ENCODE results near the gene UGP2.

DNA sequence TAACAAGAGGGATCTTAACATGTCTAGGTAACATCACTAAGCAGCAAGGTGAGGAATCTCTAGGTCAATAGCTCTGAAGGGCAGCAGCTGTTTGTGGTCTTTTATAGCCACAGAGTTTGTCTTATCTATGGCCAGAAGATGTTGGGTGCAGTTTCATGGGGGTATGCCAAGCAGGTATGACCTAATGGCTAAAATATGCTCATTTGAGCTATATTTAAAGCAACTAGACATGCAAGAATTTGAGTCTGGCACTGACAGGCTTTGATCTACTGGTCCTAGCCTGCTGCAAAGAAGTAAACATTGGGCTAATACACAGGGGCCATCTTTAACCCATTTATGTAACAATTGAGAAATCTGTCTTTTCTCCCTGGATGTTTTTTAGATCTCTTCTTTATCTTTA lies 13.9 kb upstream of the UGP2 start:
- peak; percentile 15; the same call in 1 of the 2 replicates for TF ChIP-seq EP300 (IDR thresholded peaks at IDR 0.05; ENCODE audit: borderline replicate concordance)
- no peak for TF ChIP-seq TAF1 (IDR thresholded peaks at IDR 0.05; ENCODE audit: low read depth)
- TF ChIP-seq, protein P1, sequence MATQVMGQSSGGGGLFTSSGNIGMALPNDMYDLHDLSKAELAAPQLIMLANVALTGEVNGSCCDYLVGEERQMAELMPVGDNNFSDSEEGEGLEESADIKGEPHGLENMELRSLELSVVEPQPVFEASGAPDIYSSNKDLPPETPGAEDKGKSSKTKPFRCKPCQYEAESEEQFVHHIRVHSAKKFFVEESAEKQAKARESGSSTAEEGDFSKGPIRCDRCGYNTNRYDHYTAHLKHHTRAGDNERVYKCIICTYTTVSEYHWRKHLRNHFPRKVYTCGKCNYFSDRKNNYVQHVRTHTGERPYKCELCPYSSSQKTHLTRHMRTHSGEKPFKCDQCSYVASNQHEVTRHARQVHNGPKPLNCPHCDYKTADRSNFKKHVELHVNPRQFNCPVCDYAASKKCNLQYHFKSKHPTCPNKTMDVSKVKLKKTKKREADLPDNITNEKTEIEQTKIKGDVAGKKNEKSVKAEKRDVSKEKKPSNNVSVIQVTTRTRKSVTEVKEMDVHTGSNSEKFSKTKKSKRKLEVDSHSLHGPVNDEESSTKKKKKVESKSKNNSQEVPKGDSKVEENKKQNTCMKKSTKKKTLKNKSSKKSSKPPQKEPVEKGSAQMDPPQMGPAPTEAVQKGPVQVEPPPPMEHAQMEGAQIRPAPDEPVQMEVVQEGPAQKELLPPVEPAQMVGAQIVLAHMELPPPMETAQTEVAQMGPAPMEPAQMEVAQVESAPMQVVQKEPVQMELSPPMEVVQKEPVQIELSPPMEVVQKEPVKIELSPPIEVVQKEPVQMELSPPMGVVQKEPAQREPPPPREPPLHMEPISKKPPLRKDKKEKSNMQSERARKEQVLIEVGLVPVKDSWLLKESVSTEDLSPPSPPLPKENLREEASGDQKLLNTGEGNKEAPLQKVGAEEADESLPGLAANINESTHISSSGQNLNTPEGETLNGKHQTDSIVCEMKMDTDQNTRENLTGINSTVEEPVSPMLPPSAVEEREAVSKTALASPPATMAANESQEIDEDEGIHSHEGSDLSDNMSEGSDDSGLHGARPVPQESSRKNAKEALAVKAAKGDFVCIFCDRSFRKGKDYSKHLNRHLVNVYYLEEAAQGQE (IDR thresholded peaks at IDR 0.05; ENCODE audit: low read depth) = no peak
- peak; percentile 18; the same call in 1 of the 2 replicates for TF ChIP-seq NFIC (IDR thresholded peaks at IDR 0.05)
- no peak for TF ChIP-seq TCF12 (IDR thresholded peaks at IDR 0.05; ENCODE audit: low read depth)
- TF ChIP-seq, protein P2, sequence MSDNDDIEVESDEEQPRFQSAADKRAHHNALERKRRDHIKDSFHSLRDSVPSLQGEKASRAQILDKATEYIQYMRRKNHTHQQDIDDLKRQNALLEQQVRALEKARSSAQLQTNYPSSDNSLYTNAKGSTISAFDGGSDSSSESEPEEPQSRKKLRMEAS (IDR thresholded peaks at IDR 0.05) = no peak
- TF ChIP-seq YY1 (IDR thresholded peaks at IDR 0.05; ENCODE audit: low read depth) = no peak
- TF ChIP-seq CEBPB (IDR thresholded peaks at IDR 0.05) = no peak
- TF ChIP-seq RAD21 (IDR thresholded peaks at IDR 0.05; ENCODE audit: low read depth) = no peak
- peak; percentile 81 for TF ChIP-seq TEAD4 (IDR thresholded peaks at IDR 0.05)
- TF ChIP-seq ZBTB7A (IDR thresholded peaks at IDR 0.05; ENCODE audit: low read depth) = no peak
- no peak for TF ChIP-seq CREB1 (IDR thresholded peaks at IDR 0.05; ENCODE audit: low read depth)
- TF ChIP-seq, protein P3, sequence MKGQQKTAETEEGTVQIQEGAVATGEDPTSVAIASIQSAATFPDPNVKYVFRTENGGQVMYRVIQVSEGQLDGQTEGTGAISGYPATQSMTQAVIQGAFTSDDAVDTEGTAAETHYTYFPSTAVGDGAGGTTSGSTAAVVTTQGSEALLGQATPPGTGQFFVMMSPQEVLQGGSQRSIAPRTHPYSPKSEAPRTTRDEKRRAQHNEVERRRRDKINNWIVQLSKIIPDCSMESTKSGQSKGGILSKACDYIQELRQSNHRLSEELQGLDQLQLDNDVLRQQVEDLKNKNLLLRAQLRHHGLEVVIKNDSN (IDR thresholded peaks at IDR 0.05) = no peak

All from Ishikawa (cell line).